ENCODE results near the gene NFIC.

GRCh38 chr19:3455960-3456601 lies 89.7 kb downstream of the NFIC start:
- TF ChIP-seq RCOR1 (IDR thresholded peaks at IDR 0.05; ENCODE audit: low read length): no peak
- TF ChIP-seq NRF1 (IDR thresholded peaks at IDR 0.05; ENCODE audit: low read depth, low read length): no peak
- TF ChIP-seq NFIC (IDR thresholded peaks at IDR 0.05; ENCODE audit: borderline replicate concordance): no peak
- TF ChIP-seq CTCF (IDR thresholded peaks at IDR 0.05): no peak
- TF ChIP-seq TAF1 (IDR thresholded peaks at IDR 0.05; ENCODE audit: borderline replicate concordance, low read depth, low read length): no peak
- no peak for TF ChIP-seq POLR2AphosphoS5 (IDR thresholded peaks at IDR 0.05; ENCODE audit: low read depth, low read length)
- TF ChIP-seq FOXJ3 (CRISPR knock-in tag; IDR thresholded peaks at IDR 0.05): no peak
- TF ChIP-seq EZH2phosphoT487 (IDR thresholded peaks at IDR 0.05; ENCODE audit: borderline replicate concordance, low read depth): no peak
- TF ChIP-seq ZBTB33 (IDR thresholded peaks at IDR 0.05; ENCODE audit: borderline replicate concordance, low read depth): no peak
- no peak for TF ChIP-seq GATA2 (CRISPR knock-in tag; IDR thresholded peaks at IDR 0.05)
- TF ChIP-seq MXI1 (IDR thresholded peaks at IDR 0.05; ENCODE audit: low read depth, low read length): no peak

Measured in SK-N-SH (cell line).